ENCODE measurements around the gene SLC3A2.

SLC3A2 gene

GRCh38 chr11:62881579-62882430 lies 1.1 kb downstream of the SLC3A2 start:
- peak; percentile 89 for DNase-seq

GRCh38 chr11:62882431-62882749 lies 1.7 kb downstream of the SLC3A2 start:
- DNase-seq, result no peak

DNA sequence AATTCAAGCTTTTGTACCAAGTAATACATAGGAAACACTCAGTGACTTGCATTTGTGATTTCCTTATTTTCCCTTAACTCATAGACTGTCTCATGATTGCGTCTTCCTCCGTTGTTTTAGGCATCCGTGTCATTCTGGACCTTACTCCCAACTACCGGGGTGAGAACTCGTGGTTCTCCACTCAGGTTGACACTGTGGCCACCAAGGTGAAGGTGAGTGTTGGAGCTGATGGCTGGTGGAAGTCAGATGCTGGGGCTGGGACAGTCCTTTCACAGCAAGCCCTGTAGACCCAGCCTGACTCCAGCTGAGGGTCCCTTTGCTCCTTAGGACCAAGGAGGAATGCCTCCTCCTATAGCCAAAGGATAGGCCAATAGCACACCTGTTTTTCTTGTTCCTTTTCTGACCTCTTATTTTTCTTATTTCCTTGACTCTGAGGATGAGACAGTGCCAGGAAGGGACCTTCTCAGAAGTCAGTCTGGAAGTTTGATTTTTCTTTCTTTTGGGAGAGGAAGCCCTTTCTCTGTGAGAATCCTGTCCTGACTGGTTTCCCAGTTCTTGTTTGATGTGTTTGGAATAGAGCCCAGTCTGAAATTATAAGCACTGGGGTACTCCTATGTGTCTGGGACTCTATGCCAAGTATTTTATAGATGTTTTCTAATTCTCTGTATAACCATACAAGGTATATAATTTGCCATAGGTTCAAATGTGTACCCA lies 2.2 kb downstream of the SLC3A2 start:
- DNase-seq, result no peak

DNA sequence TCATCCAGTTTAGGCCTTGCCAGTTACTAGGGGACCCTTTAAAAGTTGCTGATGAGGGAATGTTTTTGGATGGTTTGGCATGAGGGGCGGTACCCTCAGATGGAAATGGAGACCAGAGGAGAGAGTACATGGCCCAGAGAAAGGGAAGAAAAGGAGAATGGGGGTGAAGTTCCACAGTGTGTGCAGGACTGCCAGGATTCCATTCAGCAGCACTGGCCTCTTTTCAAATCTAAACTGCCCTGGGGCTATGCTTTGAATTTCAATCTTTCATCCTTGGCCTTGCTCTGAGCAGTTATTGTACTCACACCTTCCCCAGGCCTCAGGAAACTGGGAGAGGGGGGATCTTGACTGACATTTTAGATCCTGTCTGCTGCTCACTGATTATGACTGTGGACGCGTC lies 3.0 kb downstream of the SLC3A2 start:
- no peak for DNase-seq

GRCh38 chr11:62885137-62885750 lies 4.5 kb downstream of the SLC3A2 start:
- DNase-seq, result no peak

DNA sequence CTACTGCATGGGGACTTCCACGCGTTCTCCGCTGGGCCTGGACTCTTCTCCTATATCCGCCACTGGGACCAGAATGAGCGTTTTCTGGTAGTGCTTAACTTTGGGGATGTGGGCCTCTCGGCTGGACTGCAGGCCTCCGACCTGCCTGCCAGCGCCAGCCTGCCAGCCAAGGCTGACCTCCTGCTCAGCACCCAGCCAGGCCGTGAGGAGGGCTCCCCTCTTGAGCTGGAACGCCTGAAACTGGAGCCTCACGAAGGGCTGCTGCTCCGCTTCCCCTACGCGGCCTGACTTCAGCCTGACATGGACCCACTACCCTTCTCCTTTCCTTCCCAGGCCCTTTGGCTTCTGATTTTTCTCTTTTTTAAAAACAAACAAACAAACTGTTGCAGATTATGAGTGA lies 7.7 kb downstream of the SLC3A2 start:
- no peak for DNase-seq

- DNase-seq, result no peak
Measured at GRCh38 chr11:62889126-62889483, 8.4 kb downstream of the SLC3A2 start.

- DNase-seq, result no peak
Measured at GRCh38 chr11:62889484-62890437, 9.1 kb downstream of the SLC3A2 start.

GRCh38 chr11:62892077-62892922 lies 11.6 kb downstream of the SLC3A2 start:
- DNase-seq, result no peak

- DNase-seq, result no peak
Measured at GRCh38 chr11:62895501-62895900, 14.8 kb downstream of the SLC3A2 start.

DNA sequence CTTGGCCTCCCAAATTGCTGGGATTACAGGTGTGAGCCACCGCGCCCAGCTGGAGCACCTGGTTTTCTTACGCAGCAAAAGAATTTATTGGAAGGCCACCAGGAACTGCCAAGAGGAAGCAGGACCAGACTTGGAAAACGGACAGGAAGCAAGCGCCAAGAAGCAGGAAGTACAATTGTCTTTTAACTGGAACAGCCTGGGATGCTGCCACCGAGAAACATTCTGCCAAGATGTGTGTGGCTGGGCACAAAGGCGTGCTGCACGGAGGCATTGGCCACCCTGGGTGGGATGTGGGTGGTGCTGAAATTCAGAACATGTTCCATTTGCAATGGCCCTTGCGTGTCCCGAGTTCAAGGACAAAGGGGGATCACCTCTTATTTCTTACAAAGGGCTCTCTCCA lies 15.4 kb downstream of the SLC3A2 start:
- DNase-seq, result no peak

DNA sequence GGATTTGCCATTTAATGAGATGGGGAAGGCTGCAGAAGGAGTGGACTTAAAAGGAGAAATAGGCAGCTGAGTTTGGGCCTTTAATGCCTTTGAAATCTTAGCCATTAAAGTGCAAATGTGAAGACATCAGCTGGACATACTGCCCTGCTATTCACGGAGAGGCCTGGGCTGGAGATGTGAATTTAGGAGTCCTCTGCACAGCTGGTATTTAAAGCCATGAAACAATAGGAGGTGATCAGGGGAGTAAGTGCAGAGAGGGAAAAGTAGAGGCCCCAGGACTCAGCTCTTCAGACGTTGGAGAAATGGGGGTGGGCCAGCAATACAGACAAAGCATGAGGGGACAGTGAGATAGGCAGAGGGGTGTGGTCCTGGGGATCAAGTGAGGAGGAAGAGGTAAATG lies 16.6 kb downstream of the SLC3A2 start:
- DNase-seq, result no peak

DNA sequence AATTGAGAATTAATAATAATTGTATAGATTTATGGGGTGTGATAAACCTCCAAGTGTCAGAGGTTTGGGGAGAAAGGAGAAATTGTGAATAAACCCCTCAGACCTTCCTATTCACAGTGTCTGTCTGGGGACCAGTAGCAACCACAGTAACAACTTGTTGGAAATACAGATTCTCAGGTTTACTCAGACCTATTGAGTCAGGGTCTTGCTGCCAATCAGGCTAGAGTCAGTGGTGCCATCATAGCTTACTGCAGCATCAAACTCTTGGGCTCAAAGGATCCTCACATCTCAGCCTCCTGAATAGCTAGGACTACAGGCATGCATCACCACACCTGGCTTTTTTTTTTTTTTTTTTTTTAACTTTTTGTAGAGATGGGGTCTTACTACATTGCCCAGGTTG lies 17.3 kb downstream of the SLC3A2 start:
- no peak for DNase-seq

DNA sequence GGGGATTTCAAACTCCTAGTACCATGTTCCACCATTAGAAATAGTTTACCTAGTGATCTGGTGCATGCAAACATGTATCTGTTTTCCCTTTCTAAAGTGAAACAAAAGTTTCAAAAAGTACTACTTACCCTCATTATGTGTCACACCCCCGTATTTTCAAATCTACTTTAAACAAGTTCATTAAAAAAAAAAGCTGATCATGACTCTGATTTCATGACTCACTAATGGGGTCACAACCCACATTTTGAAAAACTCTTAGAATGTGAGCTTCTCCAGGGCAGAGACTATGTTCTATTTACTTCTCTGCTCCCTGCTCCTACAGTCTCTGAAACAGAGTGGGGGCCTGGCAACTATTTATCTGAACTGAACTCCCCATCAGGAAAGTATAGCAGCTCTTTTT lies 22.2 kb downstream of the SLC3A2 start:
- DNase-seq, result no peak

DNA sequence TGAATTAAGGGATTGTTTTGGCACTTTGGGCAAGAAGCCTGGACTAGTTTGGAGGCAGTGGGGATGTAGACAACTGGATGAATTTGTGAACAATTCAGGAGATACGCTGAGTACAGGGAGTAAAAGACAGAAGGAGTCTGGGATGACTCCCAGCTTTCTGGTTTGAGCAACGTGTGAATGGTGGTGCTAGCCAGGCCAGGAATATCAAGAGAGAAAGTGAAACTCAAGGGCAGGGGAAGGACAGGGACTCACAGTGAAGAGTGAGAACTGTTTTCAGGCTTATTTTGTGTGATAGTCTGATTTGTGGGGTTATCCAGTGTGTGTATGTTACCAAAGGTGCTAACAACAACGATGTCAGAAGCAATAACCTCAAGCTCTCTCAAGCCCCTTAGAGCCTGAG lies 24.6 kb downstream of the SLC3A2 start:
- DNase-seq, result no peak

DNA sequence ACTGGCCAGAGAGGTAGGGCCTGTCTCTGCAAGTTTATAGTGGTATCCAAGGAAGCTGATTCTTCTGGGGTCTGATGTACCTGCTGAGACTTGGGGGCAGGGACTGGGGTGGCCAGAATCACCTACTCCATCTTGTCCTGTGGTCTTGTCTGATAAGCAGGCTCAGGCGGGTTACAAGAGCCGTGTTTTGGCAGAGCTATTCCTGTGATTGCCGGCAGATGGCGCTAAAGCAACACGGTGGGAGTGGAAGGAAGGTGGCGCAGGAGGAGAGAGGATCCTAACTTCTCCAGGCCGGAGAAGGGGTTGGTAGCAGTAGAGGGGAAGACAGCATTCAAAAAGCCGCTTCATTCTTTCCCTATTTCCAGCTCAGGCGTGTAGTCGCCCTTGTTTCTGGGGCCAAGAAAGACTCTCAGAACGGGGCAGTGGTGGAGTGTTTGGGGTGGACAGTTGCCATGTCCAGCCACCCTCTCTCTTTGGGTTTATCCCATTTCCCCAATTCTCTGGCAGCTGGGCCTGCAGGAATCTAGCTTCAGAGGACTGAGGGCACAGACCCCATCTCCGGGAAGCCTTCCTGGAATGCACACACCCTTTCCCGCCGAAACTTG lies 25.3 kb downstream of the SLC3A2 start:
- peak; percentile 86 for DNase-seq

GRCh38 chr11:62908468-62909072 lies 27.9 kb downstream of the SLC3A2 start:
- no peak for DNase-seq

- DNase-seq, result no peak
Measured at GRCh38 chr11:62909107-62909894, 28.6 kb downstream of the SLC3A2 start.

GRCh38 chr11:62910141-62910882 lies 29.6 kb downstream of the SLC3A2 start:
- no peak for DNase-seq

Measured in NCI-H2107 (cell line).